BE2C (cell line): ENCODE results near the gene RNU6-9.

ENCODE experiments used
- DNase-seq: peaks from one replicate; pipeline ENCODE4 v3.0.0-alpha.2; 2020
- H3K27me3 ChIP-seq: fragments of 250-450 bp; sonication (Bioruptor Pico); 2 replicates; pipeline ENCODE4 v1.5.1; 2020; ENCODE audit warnings: mild to moderate bottlenecking
- H3K36me3 ChIP-seq: fragments of 250-450 bp; sonication (Bioruptor Pico); 2 replicates; pipeline ENCODE4 v1.5.1; 2020; ENCODE audit warnings: mild to moderate bottlenecking
- H3K4me1 ChIP-seq: fragments of 250-450 bp; sonication (Bioruptor Pico); 2 replicates; pipeline ENCODE4 v1.5.1; 2020
- H3K4me3 ChIP-seq: 2 replicates; pipeline ENCODE4 v1.5.1; 2011; ENCODE audit warnings: low read depth, low read length
- H3K9me3 ChIP-seq: fragments of 250-450 bp; sonication (Bioruptor Pico); 2 replicates; pipeline ENCODE4 v1.5.1; 2020
- CTCF ChIP-seq: IDR thresholded peaks from 2 replicates; pipeline ENCODE4 v1.5.1; 2012; ENCODE audit warnings: mild to moderate bottlenecking, low read depth, low read length

Gene RNU6-9

DNA sequence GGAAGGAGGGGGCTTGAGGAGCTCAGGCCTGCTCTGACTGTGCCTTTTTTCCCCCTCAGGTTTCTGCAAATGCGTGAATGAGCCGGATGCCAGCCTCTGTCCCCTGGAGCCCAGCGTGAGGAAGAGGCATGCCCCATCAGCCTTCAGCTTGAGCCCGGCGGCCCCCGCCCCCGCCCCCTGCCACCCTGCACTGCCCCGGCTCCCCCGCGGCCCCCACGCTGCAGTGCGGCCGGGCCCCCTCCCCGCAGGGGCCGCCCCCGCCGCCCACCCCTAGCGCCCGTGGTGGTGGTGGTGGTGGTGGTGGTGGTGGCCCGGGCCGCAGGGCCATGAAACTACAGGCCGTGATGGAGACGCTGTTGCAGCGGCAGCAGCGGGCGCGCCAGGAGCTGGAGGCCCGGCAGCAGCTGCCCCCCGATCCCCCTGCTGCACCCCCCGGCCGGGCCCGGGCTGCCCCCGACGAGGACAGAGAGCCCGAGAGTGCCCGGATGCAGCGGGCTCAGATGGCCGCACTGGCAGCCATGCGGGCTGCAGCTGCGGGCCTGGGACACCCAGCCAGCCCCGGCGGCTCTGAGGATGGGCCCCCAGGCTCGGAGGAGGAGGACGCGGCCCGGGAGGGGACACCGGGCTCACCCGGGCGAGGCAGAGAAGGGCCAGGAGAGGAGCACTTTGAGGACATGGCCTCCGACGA lies 36.1 kb downstream of the RNU6-9 start:
- H3K4me1 ChIP-seq: peaks cover 17% of the 10 kb centered on the region
- no peak for DNase-seq
- H3K4me3 ChIP-seq: no peak overlapping the region
- H3K27me3 ChIP-seq: no peaks in the 10 kb centered on the region
- peaks cover 12% of the 10 kb centered on the region; the same call in 1 of the 2 replicates for H3K36me3 ChIP-seq
- no peak for TF ChIP-seq CTCF
- H3K9me3 ChIP-seq: no peaks in the 10 kb centered on the region

GRCh38 chr19:929891-930258 lies 36.6 kb downstream of the RNU6-9 start:
- Histone ChIP-seq H3K4me1 (peaks cover 22% of the 10 kb centered on the region), H3K4me3 (no peak overlapping the region), H3K9me3 (no peaks in the 10 kb centered on the region), H3K27me3 (no peaks in the 10 kb centered on the region), H3K36me3 (peaks cover 12% of the 10 kb centered on the region; the same call in 1 of the 2 replicates)
- TF ChIP-seq CTCF: no peak
- DNase-seq: no peak

GRCh38 chr19:931860-932647 lies 38.8 kb downstream of the RNU6-9 start:
- no peak for TF ChIP-seq CTCF
- H3K4me3 ChIP-seq: no peak overlapping the region
- H3K9me3 ChIP-seq: no peaks in the 10 kb centered on the region
- peaks cover 17% of the 10 kb centered on the region for H3K36me3 ChIP-seq
- H3K27me3 ChIP-seq: no peaks in the 10 kb centered on the region
- no peak for DNase-seq
- H3K4me1 ChIP-seq: peaks cover 25% of the 10 kb centered on the region

DNA sequence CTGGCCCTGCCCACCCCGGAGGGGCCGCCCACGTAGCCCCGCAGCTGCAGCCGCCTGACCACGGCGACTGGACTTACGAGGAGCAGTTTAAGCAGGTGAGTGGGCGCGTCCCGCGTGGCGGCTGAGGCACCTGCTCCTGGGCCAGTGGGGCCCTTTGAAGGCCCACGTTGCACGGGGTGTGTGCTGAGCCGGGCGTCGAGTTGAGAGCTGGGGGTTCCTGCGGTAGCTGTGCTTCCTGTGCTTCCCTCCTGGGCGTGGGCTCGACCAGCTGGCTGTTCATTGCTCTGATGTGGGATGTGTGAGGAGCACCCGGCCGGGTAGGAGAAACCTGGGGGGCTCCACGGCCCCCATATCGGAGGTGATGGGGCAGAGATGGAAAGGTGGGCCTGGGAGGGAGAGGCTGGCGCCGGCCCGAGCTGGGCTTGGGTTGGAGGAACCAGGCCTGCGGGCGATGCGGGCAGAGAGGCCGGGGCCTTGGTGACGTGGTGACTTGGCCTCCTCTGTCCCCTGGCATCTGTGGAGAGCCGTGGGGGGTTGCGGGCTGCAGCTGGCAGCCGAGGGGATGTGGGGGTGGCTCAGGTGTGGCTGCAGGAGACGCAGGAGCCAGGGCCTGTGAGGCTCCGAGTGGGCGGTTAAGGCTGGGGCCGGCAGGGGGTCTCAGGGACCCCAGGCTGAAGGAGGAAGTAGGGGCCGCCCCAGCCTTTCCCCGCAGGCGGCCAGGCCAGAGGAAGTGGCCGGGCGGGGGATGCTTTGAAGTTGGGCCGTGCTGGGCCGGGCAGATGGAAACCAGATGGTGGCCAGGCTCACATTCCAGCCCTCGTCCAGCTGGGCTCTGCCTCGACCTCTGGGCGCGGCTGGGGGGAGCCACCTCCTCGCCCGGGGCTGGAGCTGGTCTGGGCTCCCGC lies 39.6 kb downstream of the RNU6-9 start:
- H3K4me3 ChIP-seq: no peak overlapping the region
- no peak for TF ChIP-seq CTCF

DNA sequence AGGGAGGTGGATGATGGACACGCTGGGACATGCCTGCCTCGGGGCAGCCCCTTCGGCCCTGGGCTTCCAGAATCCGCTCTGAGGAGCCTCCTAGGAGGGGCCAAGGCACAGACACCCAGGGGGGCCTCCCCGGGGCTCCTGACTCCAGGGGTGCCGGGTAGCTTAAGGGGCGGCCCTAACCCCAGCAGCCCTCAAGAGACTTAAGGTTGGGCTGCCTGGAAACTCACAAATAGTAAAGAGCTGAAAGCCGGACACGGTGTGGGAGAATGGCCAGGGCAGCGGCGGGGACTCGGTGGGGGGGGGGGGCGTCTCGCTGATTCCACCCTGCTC lies 40.2 kb downstream of the RNU6-9 start:
- Histone ChIP-seq H3K36me3 (peaks cover 17% of the 10 kb centered on the region), H3K27me3 (no peaks in the 10 kb centered on the region), H3K9me3 (no peaks in the 10 kb centered on the region), H3K4me3 (no peak overlapping the region), H3K4me1 (peaks cover 25% of the 10 kb centered on the region)
- no peak for DNase-seq
- TF ChIP-seq CTCF: no peak

More for the DNA sequence above, 39.6 kb downstream of the RNU6-9 start:
- H3K36me3 ChIP-seq: peaks cover 17% of the 10 kb centered on the region
- no peaks in the 10 kb centered on the region for H3K27me3 ChIP-seq
- peaks cover 25% of the 10 kb centered on the region for H3K4me1 ChIP-seq
- DNase-seq: peak; percentile 83
- H3K9me3 ChIP-seq: no peaks in the 10 kb centered on the region
